Measurements from ENCODE around the gene ICOS. TPM values are rescaled to one million over a fixed set of nuclear protein-coding genes. Genes with fewer than 3 reads are reported as not detected.
A peak's percentile ranks its signal among the peaks of the same experiment; 100 is the strongest.
"Not testable (repeated sequence)": the region's sequence is repeated elsewhere in the genome, so short reads cannot be mapped to it uniquely, and the experiment has no call there.

ICOS gene
- polyA plus RNA-seq, 1 donor from 2014 or later, result not detected

DNA sequence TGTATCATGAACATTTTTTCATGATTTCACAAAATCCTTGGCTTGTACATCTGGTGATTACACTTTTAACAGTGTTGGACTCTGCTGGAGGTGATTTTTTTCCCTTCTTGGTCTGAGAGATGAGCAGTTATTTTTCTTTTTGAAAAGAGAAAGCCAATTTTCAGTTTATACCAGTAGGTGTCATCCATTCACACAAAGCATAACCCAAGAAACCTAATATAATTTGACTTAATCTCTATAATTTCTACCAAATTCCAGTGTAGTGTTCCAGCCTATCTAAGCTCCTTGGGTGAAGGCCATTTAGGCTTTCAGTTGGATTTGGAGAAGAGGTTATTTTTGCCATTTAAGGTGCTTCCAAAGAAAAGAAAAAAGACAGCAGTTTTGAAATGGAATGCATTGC is 7.7 kb upstream of the ICOS start:
- Histone ChIP-seq H3K27ac (ENCODE audit: low read length) (no peak overlapping the region), H3K9me3 (ENCODE audit: low read length) (no peaks in the 10 kb centered on the region), H3K36me3 (ENCODE audit: insufficient read depth, low read length) (no peaks in the 10 kb centered on the region), H3K9me2 (ENCODE audit: insufficient read depth, low read length) (no peaks in the 10 kb centered on the region), H3F3A (ENCODE audit: insufficient read depth, low read length, poor library complexity, severe bottlenecking) (no peaks in the 10 kb centered on the region), H4K20me1 (ENCODE audit: insufficient read depth) (no peaks in the 10 kb centered on the region), H3K4me2 (ENCODE audit: low read length) (no peak overlapping the region), H3K27me3 (ENCODE audit: insufficient read depth, low read depth, low read length) (no peaks in the 10 kb centered on the region), H3K9ac (ENCODE audit: low read length) (no peak overlapping the region), H2AFZ (ENCODE audit: low read depth, low read length) (no peak overlapping the region), H3K4me3 (ENCODE audit: low read length) (no peak overlapping the region), H3K79me2 (replicated peaks; ENCODE audit: insufficient read depth, low read length) (no peaks in the 10 kb centered on the region)
- TF ChIP-seq, protein P1, sequence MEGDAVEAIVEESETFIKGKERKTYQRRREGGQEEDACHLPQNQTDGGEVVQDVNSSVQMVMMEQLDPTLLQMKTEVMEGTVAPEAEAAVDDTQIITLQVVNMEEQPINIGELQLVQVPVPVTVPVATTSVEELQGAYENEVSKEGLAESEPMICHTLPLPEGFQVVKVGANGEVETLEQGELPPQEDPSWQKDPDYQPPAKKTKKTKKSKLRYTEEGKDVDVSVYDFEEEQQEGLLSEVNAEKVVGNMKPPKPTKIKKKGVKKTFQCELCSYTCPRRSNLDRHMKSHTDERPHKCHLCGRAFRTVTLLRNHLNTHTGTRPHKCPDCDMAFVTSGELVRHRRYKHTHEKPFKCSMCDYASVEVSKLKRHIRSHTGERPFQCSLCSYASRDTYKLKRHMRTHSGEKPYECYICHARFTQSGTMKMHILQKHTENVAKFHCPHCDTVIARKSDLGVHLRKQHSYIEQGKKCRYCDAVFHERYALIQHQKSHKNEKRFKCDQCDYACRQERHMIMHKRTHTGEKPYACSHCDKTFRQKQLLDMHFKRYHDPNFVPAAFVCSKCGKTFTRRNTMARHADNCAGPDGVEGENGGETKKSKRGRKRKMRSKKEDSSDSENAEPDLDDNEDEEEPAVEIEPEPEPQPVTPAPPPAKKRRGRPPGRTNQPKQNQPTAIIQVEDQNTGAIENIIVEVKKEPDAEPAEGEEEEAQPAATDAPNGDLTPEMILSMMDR (IDR thresholded peaks at IDR 0.05; ENCODE audit: poor library complexity, severe bottlenecking), result peak; percentile 68
- TF ChIP-seq RAD21 (conservative IDR thresholded peaks at IDR 0.05), result peak; percentile 61
- TF ChIP-seq TAF1 (IDR thresholded peaks at IDR 0.05; ENCODE audit: low read depth), result no peak
- no peak for TF ChIP-seq MXI1 (conservative IDR thresholded peaks at IDR 0.05; ENCODE audit: poor library complexity, severe bottlenecking)
- no peak for TF ChIP-seq EZH2 (IDR thresholded peaks at IDR 0.05; ENCODE audit: borderline replicate concordance, insufficient read depth, low read length, poor library complexity, severe bottlenecking)
- TF ChIP-seq, protein P2, sequence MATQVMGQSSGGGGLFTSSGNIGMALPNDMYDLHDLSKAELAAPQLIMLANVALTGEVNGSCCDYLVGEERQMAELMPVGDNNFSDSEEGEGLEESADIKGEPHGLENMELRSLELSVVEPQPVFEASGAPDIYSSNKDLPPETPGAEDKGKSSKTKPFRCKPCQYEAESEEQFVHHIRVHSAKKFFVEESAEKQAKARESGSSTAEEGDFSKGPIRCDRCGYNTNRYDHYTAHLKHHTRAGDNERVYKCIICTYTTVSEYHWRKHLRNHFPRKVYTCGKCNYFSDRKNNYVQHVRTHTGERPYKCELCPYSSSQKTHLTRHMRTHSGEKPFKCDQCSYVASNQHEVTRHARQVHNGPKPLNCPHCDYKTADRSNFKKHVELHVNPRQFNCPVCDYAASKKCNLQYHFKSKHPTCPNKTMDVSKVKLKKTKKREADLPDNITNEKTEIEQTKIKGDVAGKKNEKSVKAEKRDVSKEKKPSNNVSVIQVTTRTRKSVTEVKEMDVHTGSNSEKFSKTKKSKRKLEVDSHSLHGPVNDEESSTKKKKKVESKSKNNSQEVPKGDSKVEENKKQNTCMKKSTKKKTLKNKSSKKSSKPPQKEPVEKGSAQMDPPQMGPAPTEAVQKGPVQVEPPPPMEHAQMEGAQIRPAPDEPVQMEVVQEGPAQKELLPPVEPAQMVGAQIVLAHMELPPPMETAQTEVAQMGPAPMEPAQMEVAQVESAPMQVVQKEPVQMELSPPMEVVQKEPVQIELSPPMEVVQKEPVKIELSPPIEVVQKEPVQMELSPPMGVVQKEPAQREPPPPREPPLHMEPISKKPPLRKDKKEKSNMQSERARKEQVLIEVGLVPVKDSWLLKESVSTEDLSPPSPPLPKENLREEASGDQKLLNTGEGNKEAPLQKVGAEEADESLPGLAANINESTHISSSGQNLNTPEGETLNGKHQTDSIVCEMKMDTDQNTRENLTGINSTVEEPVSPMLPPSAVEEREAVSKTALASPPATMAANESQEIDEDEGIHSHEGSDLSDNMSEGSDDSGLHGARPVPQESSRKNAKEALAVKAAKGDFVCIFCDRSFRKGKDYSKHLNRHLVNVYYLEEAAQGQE (IDR thresholded peaks at IDR 0.05; ENCODE audit: borderline replicate concordance), result no peak
- no peak for TF ChIP-seq EP300 (conservative IDR thresholded peaks at IDR 0.05; ENCODE audit: poor library complexity, severe bottlenecking)
- TF ChIP-seq POLR2AphosphoS5 (IDR thresholded peaks at IDR 0.05), result peak; percentile 13
- peak; percentile 53 for TF ChIP-seq SMC3 (conservative IDR thresholded peaks at IDR 0.05; ENCODE audit: poor library complexity)

DNA sequence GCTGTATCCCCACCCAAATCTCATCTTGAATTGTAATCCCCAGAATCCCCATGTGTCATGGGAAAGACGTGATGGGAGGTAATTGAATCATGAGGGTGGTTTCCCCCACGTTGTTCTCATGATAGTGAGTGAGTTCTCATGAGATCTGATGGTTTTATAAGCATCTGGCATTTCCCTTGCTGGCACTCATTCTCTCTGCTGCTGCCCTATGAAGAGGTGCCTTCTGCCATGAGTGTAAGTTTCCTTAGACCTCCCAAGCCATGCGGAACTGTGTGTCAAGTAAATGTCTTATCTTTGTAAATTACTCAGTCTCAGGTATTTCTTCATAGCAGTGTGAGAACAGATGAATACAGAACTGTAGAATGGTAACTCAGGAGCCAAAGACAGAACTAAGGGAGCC is 5.3 kb upstream of the ICOS start:
- H3K79me2 ChIP-seq (replicated peaks; ENCODE audit: insufficient read depth, low read length); H2AFZ ChIP-seq (ENCODE audit: low read depth, low read length); H3K9me2 ChIP-seq (ENCODE audit: insufficient read depth, low read length); H3K9me3 ChIP-seq (ENCODE audit: low read length); H3K27ac ChIP-seq (ENCODE audit: low read length); H4K20me1 ChIP-seq (ENCODE audit: insufficient read depth); H3K4me2 ChIP-seq (ENCODE audit: low read length); H3K27me3 ChIP-seq (ENCODE audit: insufficient read depth, low read depth, low read length); H3K4me3 ChIP-seq (ENCODE audit: low read length); H3F3A ChIP-seq (ENCODE audit: insufficient read depth, low read length, poor library complexity, severe bottlenecking); H3K9ac ChIP-seq (ENCODE audit: low read length); H3K36me3 ChIP-seq (ENCODE audit: insufficient read depth, low read length): not testable (repeated sequence)

- TF ChIP-seq TAF1 (IDR thresholded peaks at IDR 0.05; ENCODE audit: low read depth) (no peak), MXI1 (conservative IDR thresholded peaks at IDR 0.05; ENCODE audit: poor library complexity, severe bottlenecking) (no peak), EP300 (conservative IDR thresholded peaks at IDR 0.05; ENCODE audit: poor library complexity, severe bottlenecking) (no peak), POLR2AphosphoS5 (IDR thresholded peaks at IDR 0.05) (no peak), RAD21 (conservative IDR thresholded peaks at IDR 0.05) (no peak), SMC3 (conservative IDR thresholded peaks at IDR 0.05; ENCODE audit: poor library complexity) (no peak), EZH2 (IDR thresholded peaks at IDR 0.05; ENCODE audit: borderline replicate concordance, insufficient read depth, low read length, poor library complexity, severe bottlenecking) (no peak)
- TF ChIP-seq, protein P1 (IDR thresholded peaks at IDR 0.05; ENCODE audit: poor library complexity, severe bottlenecking), result no peak
- TF ChIP-seq, protein P2 (IDR thresholded peaks at IDR 0.05; ENCODE audit: borderline replicate concordance), result no peak
- H3K4me2 ChIP-seq (ENCODE audit: low read length), result no peak overlapping the region
- no peaks in the 10 kb centered on the region for H3K9me2 ChIP-seq (ENCODE audit: insufficient read depth, low read length)
- no peak overlapping the region for H2AFZ ChIP-seq (ENCODE audit: low read depth, low read length)
- no peaks in the 10 kb centered on the region for H3K9me3 ChIP-seq (ENCODE audit: low read length)
- H3K36me3 ChIP-seq (ENCODE audit: insufficient read depth, low read length), result no peaks in the 10 kb centered on the region
- no peaks in the 10 kb centered on the region for H3K79me2 ChIP-seq (replicated peaks; ENCODE audit: insufficient read depth, low read length)
- H4K20me1 ChIP-seq (ENCODE audit: insufficient read depth), result no peaks in the 10 kb centered on the region
- no peaks in the 10 kb centered on the region for H3F3A ChIP-seq (ENCODE audit: insufficient read depth, low read length, poor library complexity, severe bottlenecking)
- H3K9ac ChIP-seq (ENCODE audit: low read length), result no peak overlapping the region
- H3K4me3 ChIP-seq (ENCODE audit: low read length), result no peak overlapping the region
- H3K27me3 ChIP-seq (ENCODE audit: insufficient read depth, low read depth, low read length), result no peaks in the 10 kb centered on the region
- no peak overlapping the region for H3K27ac ChIP-seq (ENCODE audit: low read length)
These were observed 2.5 kb upstream of the ICOS start for GRCh38 chr2:203934041-203934492.
